Measurements from ENCODE around the gene ERCC4.

The ERCC4 gene

GRCh38 chr16:13999071-13999894, 79.3 kb downstream of the ERCC4 start:
- H3K9me3 Mint-ChIP-seq: peaks cover 9 to 10% of the 10 kb centered on the region in 2 donors
- DNase-seq (no peak), ATAC-seq (replicated peaks) (peak in 1 of 2 donors; percentile 25)
- no peaks in the 10 kb centered on the region for H3K27me3 Mint-ChIP-seq
- H3K4me3 Mint-ChIP-seq: peak overlapping the region in 1 of 2 donors; percentile 26
- H3K36me3 Mint-ChIP-seq: peaks cover 4 to 11% of the 10 kb centered on the region in 2 donors
- peak overlapping the region; percentile 76 for H3K27ac Mint-ChIP-seq
- peaks cover 43 to 86% of the 10 kb centered on the region in 2 donors for H3K4me1 Mint-ChIP-seq

GRCh38 chr16:13999895-14000425, 80.0 kb downstream of the ERCC4 start:
- Mint-ChIP-seq H3K9me3 (peaks cover 9 to 10% of the 10 kb centered on the region in 2 donors), H3K4me1 (peaks cover 47 to 93% of the 10 kb centered on the region in 2 donors), H3K4me3 (no peak overlapping the region), H3K27ac (peak overlapping the region; percentile 76), H3K27me3 (no peaks in the 10 kb centered on the region), H3K36me3 (peaks cover 4 to 11% of the 10 kb centered on the region in 2 donors)
- peak; percentile 41 to 47 for ATAC-seq (replicated peaks)
- no peak for DNase-seq

GRCh38 chr16:14001521-14001920, 81.6 kb downstream of the ERCC4 start:
- Mint-ChIP-seq H3K4me1 (peaks cover 42 to 81% of the 10 kb centered on the region in 2 donors), H3K9me3 (peaks cover 3 to 7% of the 10 kb centered on the region in 2 donors), H3K36me3 (peaks cover 2 to 8% of the 10 kb centered on the region in 2 donors), H3K27me3 (no peaks in the 10 kb centered on the region), H3K27ac (no peak overlapping the region), H3K4me3 (no peak overlapping the region)
- no peak for ATAC-seq (replicated peaks)
- no peak for DNase-seq
